GM19372 (cell line): ENCODE results near the gene SPRYD4.

Experiments used
- ATAC-seq: cut with Tn5 transposase; IDR thresholded peaks from one replicate; pipeline ENCODE4 v1.9.1; 2021; ENCODE audit warnings: mild to moderate bottlenecking, low read depth, moderate library complexity; ENCODE audit not compliant: unreplicated experiment

SPRYD4 gene

DNA sequence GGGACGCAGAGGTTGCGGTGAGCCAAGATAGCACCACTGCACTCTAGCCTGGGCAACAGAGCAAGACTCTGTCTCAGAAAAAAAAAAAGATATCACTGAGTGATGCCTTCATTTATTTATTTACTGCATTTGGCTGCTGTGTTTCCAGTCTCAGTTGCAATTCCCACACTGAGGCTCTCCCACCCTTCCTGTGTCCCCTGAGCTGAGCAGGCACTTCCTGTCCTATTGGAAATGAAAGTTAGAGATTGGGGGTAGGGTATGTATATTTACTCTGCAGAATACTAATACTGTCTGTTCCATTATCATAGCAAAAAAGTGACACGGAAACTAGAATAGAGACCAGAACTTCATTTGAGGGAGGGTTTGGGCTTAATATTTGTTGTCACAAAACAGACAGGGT is 51.7 kb downstream of the SPRYD4 start:
- ATAC-seq: no peak

DNA sequence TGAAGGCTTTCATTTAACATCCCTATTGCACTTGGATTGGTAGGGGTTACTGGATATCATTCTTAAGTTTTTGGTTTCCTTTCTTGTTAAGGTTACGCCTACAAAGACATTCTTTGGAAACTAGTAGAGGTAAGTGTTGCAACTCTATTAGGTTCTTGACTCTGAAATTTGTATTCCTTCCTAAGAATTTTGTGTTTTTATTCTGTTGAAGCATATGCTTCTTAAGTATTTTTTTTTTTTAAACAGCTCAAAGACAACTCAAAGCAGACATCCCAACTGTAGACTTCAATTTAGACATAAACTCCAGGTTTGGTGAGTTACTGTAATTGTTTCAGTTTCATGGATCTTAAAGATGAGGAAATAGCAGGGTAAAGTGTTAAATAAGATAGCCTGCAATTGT is 52.1 kb downstream of the SPRYD4 start:
- no peak for ATAC-seq

DNA sequence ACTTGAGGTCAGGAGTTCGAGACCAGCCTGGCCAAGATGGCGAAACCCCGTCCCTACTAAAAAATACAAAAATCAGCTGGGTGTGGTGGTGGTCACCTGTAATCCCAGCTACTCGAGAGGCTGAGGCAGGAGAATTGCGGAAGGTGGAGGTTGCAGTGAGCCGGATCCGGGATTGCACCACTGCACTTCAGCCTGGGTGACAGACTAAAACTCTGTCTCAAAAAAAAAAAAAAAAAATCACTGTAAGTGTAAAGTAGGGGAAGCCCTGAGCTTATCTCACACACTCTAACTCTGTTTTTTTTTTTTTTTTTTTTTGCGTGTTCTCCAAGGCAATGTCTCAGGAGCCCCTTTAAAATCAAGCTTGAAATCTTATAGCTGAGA is 52.8 kb downstream of the SPRYD4 start:
- ATAC-seq: no peak

DNA sequence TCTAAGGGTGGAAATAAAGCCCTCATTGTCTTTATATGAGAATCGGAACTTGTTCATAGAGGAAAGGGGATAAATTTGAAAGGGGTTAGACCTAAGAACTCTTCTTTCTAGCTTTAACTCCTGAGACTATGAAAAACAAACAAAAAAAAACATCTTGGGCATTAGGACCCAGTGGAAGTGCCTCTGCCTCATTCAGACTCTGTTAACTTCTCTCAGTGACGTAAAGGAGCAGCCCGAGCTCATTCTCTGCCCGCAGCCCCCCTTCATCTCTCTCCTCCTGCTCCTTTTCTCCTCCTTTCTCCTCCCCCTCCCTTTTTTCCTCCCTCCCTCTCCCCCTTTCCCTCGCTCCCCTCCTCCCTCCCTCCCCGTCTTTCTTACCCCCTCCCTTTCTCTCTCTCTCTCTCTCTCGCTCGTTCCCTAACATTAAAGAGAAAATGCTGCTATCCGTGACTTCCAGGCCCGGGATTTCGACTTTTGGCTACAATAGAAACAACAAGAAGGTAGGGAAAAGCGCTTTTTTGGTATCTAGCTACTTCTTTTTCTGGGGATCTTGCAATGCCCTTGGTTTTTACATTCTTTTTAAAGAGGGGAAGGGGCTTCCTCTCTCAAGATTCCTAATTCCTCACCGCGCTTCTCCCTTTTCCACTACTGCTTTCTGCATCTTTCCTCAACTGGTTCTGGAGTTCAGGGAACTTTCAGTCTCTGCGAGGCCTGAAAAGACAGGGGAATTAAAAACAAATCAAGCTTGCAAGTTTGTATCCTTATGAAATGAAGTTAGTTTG is 53.4 kb downstream of the SPRYD4 start, which contains the start of gene RBMS2:
Gene RBMS2 (plus strand): TSS at position 231 of the 782 bp plus-strand sequence. CDS start 204 bp downstream, at position 435.
- ATAC-seq: no peak

DNA sequence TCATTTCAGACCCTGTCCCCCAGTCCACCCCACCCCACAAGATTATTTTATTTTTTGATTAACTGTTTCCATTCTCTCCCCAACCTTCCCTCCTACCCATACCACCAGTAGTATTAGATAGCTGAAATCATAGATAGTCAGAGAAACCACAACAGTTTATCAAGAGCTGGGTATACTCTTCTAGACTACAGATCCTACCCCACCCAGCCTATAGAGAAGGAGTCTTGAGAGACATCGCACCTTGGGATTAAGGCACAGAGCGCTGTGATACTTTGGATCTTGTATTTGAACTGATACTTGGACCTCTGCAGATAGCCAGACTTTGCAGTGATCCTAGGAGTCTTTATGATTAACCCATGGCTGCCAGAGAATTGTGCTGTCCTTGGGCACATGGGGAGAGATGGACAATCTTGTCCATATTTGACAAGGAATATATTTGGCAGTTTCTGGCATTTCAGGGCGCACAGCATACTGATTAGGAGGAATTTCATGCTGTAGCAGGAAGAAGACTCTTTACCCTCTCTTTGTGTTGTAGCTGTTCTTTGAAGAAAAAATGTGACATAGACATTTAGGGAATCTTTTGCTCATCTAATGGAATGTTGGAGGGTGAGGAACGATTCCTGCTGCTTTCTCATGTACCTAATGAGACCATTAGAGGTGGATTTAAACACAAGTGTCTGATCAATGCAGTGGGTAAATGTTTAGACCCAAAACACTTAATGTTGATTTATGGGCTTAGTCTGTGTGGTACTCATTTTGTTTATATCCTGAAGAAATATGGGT is 54.2 kb downstream of the SPRYD4 start:
- no peak for ATAC-seq

DNA sequence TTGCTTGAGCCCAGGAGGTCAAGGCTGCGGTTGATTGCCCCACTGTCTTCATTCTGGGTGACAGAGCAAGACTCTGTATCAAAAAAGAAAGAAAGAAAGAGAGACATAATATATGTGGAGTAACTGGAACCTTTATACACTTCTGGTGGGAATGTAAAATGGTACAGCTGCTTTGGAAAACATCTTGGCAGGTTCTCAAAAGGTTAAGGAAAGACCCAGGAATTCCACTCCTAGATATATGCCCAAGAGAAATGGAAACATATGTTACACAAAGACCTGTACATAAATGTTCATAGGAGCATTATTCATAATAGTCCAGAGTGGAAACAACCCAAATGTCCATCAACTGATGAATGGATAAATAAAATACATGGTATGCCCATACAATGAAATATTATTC is 60.5 kb downstream of the SPRYD4 start:
- no peak for ATAC-seq
